GM21360 (cell line): Measurements from ENCODE around the gene SERPIND1.

Experiments
- ATAC-seq: cut with Tn5 transposase; IDR thresholded peaks from one replicate; pipeline ENCODE4 v1.9.1; 2021; ENCODE audit warnings: mild to moderate bottlenecking, moderate library complexity; ENCODE audit not compliant: unreplicated experiment

Gene SERPIND1

DNA sequence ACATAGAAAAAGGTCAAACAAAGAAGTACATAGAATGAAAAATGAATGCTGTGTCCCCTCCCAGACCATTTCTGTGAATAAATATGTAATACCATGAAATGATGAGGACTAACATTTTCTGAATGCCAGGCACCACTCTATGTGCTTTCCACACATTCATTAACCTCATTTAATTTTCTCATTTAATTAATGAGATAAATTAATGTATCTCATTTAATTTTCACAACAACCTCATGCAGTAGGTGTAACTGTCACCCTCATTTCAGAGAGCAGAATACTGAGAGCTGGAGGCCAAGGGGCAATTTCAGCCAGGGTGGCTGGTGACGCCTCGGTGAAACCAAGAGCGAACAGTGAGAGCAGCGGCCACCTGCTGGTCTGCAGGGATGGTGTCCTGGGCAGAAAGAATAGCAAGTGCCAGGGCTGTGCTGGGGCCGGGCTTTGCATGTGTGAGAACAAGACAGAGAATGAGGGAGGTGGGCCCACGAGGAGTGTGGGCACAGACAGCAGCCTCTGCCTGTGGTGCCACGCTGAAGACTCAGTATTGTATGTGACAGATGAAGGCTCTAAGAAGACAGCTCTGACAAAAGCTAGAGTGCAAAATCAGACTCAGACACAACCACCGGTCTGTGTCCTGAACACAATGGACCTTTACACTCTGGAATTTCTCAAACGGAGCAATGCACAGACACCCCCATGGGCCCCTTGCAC lies 1.8 kb upstream of the SERPIND1 start:
- no peak for ATAC-seq

DNA sequence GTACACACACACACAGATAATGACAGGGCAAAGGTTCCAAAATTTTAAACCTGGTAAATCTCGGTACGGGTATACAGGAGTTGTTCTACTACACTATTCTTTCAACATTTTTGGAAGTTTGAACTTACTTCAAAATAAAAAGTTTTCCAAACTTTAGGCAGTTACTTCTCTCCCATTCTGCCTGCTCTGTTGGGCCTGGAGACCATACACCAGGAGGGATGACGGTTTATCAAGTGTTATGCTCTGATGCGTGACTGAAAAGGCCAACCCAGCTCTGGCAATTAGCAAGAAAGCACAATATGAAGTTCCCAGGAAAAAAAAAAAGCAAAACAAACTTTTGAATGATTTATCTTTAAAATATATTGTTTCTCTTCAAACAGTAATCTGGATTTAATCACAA lies 969 bp downstream of the SERPIND1 start:
- ATAC-seq = no peak

DNA sequence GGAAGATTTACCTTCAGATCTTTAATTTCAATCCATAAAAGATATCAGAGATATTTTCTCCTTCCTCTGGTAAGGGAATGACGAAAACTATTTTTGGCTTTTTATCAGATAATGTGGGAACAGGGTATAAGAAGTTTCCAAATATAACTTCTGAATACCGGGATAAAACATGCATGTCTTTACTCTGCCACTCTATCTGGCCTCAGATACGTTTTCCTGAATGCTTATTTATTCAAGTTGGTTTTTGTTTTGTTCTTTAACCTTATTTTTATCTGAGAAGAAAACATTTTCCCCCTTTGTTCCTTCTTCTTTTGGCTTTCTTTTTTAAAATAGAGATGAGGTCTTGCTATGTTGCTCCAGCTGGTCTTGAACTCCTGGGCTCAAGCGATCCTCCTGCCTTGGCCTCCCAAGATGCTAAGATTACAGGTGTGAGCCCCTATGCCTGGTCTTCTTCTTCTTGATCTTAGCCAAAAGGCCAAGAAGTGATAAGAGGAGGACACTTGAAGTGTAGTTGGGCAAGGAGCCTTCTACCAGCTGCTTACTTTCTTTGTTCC lies 1.5 kb downstream of the SERPIND1 start:
- ATAC-seq = no peak

DNA sequence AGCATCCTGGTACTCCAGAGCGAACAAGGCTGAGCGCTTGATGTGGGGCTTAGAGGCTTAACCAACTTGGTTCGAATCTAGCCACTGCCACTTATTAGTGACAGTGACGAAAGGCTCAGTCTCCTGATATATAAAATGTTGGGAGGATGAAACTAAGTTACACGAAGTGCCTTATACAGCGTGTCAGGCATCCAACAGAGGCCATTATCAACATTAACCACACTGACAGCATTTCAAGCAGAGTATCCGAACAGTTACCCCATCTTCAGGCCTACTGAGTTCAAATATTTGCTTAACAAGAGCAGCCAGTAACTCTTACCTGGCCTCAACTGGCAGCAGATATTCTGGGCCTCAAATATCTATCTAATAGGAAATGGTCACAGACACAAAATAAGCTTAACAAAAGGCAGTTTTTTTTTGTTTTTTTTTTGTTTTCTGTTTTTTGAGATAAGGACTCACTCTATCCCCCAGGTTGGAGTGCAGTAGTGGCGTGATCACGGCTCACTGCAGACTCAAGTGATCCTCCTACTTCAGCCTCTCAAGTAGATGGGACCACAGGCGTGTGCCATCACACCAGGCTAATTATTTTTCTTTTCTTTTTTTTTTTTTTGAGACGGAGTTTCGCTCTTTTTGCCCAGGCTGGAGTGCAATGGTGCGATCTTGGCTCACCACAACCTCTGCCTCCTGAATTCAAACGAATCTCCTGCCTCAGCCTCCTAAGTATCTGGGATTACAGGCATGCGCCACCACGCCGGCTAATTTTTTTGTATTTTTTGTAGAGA lies 2.9 kb downstream of the SERPIND1 start:
- ATAC-seq = no peak

DNA sequence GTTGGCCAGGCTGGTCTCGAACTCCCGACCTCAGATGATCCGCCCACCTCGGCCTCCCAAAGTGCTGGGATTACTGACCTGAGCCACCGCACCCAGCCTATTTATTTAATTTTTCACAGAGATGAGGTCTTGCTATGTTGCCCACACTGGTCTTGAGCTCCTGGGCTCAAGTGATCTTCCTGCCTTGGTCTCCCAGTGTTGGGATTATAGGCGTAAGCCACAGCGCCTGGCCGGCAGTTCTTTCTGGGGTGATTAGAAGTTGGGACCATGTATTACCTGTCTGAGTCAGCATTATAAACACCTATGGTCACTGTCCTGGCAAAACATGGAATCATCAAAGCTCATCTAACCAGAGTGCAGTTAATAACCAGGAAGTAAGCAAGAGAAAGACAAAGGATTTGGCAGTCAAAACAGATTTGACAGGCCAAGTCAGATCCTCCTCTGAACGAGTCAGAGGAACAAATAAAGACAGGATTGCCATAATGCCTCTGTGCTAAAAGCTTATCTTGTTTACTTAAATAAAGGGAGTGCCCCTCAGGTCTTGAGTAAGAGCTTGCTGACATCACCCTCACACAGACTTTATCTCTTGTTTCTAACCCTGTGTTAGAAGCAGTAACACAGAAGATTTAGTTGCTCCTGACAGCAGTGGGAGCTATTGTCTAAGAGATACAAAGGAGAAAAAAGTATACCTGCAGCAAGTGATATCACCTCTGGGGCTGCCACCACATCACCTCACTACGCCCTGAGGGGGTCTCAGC lies 3.7 kb downstream of the SERPIND1 start:
- no peak for ATAC-seq

DNA sequence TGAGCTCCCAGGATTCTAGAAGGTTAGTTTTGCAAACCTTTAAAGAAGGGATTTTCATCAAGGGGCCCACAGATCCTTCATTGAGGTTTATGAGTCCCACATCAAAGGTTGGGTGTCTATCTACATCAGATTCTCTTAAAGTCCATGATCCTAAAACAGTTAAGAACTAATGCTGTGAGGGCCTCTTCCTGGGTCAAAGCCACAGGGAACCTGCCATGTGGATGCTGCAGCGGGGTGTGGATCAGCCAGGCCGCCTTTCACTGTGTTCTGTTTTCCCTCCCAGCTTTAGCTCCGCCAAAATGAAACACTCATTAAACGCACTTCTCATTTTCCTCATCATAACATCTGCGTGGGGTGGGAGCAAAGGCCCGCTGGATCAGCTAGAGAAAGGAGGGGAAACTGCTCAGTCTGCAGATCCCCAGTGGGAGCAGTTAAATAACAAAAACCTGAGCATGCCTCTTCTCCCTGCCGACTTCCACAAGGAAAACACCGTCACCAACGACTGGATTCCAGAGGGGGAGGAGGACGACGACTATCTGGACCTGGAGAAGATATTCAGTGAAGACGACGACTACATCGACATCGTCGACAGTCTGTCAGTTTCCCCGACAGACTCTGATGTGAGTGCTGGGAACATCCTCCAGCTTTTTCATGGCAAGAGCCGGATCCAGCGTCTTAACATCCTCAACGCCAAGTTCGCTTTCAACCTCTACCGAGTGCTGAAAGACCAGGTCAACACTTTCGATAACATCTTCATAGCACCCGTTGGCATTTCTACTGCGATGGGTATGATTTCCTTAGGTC lies 5.3 kb downstream of the SERPIND1 start:
- no peak for ATAC-seq

DNA sequence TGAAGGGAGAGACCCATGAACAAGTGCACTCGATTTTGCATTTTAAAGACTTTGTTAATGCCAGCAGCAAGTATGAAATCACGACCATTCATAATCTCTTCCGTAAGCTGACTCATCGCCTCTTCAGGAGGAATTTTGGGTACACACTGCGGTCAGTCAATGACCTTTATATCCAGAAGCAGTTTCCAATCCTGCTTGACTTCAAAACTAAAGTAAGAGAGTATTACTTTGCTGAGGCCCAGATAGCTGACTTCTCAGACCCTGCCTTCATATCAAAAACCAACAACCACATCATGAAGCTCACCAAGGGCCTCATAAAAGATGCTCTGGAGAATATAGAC lies 5.9 kb downstream of the SERPIND1 start:
- no peak for ATAC-seq

DNA sequence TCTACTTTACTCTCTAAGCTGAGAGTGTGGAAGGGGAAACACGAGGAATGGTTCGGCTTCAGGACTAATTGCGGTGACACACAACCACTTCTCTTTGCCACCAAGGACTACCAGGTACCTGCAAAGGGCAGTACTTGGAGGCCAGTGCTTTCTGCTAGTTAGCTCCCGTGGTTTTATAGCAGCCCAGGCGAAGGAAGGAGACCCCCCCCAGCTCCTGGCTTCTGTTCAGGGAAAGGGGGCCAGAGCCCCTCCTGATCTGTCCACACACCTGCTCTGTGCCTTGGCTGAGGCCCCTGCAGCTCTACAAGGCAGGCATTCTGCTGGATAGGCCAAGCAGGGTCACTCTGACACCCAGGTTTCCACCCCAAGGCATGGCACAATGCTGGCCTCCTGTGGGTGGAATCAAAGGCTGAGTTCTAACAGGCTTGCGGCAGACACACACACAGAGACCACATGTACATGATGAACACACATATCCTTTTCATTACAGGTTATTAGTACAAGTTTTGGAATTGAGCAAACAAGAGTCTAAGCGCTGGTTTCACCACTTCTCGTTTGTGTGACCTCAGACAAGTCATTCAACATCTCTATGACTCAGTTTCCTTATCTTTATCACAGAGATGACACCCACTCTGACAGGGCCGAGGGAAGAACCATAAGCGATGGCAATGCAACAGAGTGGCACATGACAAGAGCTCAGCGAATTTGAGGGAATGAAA lies 7.5 kb downstream of the SERPIND1 start:
- ATAC-seq = no peak

DNA sequence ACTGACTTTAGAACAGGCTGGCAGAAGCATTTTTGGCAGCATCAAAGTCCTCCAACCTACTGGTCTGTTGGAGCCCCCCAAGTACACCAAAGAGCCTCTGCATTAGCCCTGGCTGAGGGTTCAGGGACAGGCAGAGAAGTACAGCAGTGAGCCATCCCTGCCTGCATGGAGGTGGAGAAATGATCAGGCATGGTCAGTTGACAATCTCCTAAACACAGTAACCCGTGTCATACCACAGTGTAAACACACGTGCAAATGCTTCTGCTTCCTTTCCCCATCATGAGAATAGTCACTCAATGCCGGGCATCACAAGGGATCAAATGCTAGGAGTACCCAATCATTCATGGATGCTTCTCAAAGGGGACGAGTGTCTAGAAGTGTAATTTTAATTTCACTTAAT lies 8.2 kb downstream of the SERPIND1 start:
- no peak for ATAC-seq

DNA sequence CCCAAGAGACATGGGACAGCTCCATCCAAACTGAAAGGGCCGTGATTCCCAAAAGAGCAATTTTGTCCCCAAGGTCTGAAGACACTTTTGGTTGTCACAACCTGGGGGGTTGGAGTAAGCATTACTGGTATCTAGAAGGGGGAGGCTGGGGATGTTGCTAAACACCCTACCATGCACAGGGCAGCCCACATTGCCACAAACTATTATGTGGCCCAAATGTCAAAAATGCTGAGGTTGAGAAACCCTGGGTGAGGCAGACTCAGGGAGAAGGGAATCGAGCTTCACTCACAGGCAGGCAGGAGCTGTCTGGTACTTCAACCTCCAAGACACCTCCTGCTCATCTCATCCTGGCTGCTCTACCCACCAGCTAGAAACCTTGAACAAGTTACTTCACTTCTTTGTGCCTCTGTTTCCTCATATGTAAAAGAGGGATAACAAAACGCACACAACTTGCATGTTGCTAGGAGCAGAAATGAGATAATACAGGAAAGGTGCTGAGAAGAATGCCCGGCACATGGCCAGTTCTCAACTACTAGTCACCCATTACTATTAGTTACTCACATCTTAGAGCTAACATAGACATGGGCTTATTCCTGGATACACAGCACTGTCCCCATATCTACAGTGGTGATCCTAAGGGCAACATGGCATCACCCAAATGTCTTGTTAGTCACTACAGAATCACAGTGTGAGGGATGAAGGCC lies 8.8 kb downstream of the SERPIND1 start:
- ATAC-seq = no peak

DNA sequence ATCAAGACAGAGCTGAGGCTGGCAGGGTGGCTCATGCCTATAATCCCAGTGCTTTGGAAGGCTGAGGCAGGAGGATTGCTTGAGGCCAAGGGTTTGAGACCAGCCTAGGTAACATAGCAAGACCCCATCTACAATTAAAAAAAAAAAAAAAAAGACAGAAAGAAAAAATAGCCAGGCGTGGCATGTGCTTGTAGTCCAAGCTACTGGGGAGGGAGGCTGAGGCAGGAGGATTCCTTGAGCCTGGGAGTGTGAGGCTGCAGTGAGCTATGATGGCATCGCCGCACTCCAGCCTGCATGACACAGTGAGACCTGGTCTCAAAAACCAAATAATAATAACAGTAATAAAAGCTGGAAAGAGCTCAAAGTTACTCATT lies 9.4 kb downstream of the SERPIND1 start:
- no peak for ATAC-seq

DNA sequence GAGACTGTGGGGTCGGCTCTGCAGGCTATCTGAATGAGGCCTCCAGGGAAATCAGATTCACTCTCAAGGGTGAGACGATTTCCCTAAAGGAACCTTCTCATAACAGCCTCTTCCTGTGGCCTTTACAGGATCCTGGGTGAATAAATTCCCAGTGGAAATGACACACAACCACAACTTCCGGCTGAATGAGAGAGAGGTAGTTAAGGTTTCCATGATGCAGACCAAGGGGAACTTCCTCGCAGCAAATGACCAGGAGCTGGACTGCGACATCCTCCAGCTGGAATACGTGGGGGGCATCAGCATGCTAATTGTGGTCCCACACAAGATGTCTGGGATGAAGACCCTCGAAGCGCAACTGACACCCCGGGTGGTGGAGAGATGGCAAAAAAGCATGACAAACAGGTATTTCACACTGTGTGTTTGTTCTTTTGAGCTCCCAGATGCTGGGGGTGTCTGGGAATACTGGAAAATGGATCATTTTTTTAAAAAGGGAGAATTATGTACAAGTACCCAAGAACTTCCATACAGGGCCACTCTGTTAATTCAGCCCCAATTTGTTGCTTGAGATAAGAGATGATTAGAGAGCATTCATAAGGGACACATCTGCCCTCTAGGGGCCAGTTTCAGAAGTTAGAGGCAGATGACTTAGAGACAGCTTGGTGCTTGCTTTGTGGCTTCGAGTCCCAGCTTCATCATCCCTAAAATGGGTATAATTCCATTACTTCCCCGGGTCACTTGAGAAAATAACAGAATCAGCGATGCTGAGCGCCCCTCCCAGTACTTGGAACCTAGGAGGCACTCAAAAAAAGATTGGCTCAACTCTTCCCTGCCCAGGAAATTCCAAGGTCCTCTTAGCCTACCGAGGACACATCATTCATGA lies 10.2 kb downstream of the SERPIND1 start:
- no peak for ATAC-seq

DNA sequence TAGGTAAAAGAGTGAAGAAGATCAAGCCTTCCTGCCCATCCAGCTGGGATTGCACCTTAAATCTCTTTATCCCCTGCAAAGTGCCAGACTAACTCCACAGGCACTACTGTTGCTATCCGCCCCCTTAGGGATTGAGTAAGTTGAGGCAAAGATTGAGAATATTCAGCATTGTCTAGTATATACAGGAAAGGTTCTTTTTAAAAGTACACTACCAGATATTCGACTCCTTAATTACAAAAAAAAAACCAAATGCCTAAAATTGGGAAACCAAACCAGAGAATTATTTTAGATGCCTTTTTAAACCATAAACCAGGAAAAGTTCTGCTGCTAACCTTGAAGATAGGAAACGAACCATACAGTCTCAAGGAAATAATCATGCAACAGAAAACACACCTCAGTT lies 11.5 kb downstream of the SERPIND1 start:
- ATAC-seq = no peak

DNA sequence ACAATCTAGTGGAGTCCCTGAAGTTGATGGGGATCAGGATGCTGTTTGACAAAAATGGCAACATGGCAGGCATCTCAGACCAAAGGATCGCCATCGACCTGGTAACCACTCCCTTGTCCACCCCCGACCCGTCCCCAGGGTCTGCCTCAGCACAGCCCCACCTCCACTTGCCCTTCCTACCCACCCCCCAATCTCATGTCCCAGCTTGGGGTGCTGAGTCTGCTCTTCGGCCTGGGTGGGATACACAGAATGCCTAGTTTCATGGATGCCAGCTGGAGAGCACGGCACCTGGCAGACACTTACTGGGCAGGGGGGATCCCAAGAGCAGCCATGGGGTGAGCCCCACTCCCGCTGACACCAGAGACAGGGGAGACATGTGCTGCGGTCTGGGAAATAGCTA lies 12.1 kb downstream of the SERPIND1 start:
- ATAC-seq = no peak

DNA sequence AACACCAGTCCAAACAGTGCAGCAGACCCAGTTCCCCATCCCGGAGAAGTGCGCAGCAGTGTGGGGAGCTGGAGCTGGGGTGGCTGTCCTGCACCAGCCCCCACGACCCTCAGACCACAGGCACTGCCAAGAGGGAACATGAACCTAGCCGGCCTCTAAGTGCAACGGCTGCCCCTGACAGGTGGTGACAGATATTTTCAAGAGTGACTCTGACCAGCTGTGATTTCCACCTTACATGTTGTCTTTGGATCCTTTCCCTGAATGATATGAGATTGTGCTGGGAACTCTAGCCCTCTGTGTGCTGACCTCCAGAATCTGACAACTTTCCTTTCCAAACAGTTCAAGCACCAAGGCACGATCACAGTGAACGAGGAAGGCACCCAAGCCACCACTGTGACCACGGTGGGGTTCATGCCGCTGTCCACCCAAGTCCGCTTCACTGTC lies 12.6 kb downstream of the SERPIND1 start:
- no peak for ATAC-seq

DNA sequence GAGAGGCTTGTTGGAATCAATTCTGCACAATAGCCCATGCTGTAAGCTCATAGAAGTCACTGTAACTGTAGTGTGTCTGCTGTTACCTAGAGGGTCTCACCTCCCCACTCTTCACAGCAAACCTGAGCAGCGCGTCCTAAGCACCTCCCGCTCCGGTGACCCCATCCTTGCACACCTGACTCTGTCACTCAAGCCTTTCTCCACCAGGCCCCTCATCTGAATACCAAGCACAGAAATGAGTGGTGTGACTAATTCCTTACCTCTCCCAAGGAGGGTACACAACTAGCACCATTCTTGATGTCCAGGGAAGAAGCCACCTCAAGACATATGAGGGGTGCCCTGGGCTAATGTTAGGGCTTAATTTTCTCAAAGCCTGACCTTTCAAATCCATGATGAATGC lies 13.3 kb downstream of the SERPIND1 start:
- no peak for ATAC-seq

DNA sequence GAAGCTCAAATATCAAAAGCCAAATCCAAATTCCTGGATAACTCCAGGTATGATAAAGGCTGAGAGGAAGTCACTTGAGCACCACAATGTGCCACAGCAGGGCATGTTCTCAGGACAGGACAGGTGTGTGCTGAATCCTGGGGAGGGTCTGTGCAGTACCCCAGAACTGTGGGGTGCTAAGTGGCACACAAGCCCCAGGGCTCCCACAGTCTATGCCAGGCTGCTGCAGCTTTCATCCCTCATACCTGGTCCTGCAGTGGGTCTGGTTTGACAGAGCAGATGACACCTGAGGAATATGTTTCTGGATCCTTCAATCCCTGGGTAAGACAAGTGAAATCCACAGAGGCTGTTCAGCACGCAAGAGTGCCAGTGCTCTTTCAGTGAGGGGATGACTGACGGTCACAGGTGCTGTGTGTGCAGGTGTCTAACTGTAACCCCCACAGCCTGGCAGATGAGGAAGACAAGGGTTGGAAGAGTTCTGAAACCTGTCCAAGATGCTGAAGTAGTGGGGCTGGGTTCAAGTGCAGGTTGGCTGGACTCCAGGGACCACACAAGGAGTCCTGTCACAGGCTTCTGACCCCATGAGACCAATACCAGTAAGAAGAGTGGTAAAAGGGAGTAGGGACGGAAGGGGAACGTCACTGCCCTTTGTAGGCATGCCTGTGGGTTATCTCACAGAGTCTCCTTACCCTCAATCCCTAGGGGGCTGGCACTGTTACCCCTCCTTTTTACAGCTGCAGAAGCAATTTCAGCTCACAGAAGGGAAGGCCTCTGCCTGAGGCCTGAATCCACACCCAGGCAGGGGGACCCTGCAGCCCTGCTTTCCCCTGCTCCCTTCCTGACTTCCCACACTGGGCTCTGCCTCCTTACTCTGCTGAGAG lies 14.1 kb downstream of the SERPIND1 start:
- ATAC-seq = no peak
